Activated T-cell treated with anti-CD3 and anti-CD28 coated beads, Interleukin-2, amount 50 U/mL, for 48 hours (primary cell): ENCODE results near the gene MIX23.
A peak's percentile ranks its signal among the peaks of the same experiment; 100 is the strongest.

Source experiments
- DNase-seq, 2 experiments: peaks; one replicate each; pipeline ENCODE4 v3.0.0-alpha.2; 2020

MIX23 gene

GRCh38 chr3:122382888-122383666 is at the start of gene MIX23:
TSS of gene MIX23 (minus strand) at chr3:122383231. CDS start at chr3:122383224, 7 bp downstream.
- DNase-seq = peak; percentile 92 to 93

GRCh38 chr3:122430371-122430770 is 47.3 kb upstream of the MIX23 start:
- no peak for DNase-seq

GRCh38 chr3:122427857-122428471 is 44.9 kb upstream of the MIX23 start:
- no peak for DNase-seq

- DNase-seq = no peak
These were observed 38.8 kb upstream of the MIX23 start for GRCh38 chr3:122421836-122422235.

- no peak for DNase-seq
These were observed 38.1 kb upstream of the MIX23 start for GRCh38 chr3:122421101-122421500.

GRCh38 chr3:122416966-122417365 is 33.9 kb upstream of the MIX23 start:
- no peak for DNase-seq

GRCh38 chr3:122415762-122416654 is 33.0 kb upstream of the MIX23 start, which contains the start of gene WDR5B:
TSS of gene WDR5B (minus strand) at chr3:122416062. CDS start at chr3:122415528, 534 bp downstream.
- peak; percentile 100 for DNase-seq

GRCh38 chr3:122415104-122415744 is 32.2 kb upstream of the MIX23 start:
- DNase-seq = peak; percentile 54 to 60

GRCh38 chr3:122414391-122414790 is 31.4 kb upstream of the MIX23 start:
- no peak for DNase-seq

GRCh38 chr3:122410639-122411038 is 27.6 kb upstream of the MIX23 start:
- DNase-seq = no peak

GRCh38 chr3:122410111-122410510 is 27.1 kb upstream of the MIX23 start:
- DNase-seq = no peak

GRCh38 chr3:122409446-122409845 is 26.4 kb upstream of the MIX23 start:
- DNase-seq = no peak

GRCh38 chr3:122407946-122408345 is 24.9 kb upstream of the MIX23 start:
- no peak for DNase-seq

GRCh38 chr3:122406198-122406597 is 23.2 kb upstream of the MIX23 start:
- DNase-seq = peak in 1 of 2 experiments; percentile 33

- no peak for DNase-seq
These were observed 22.0 kb upstream of the MIX23 start for GRCh38 chr3:122405015-122405414.

- DNase-seq = no peak
These were observed 20.5 kb upstream of the MIX23 start for GRCh38 chr3:122403489-122403888.

GRCh38 chr3:122398920-122399319 is 15.9 kb upstream of the MIX23 start:
- no peak for DNase-seq

- DNase-seq = no peak
These were observed 14.2 kb upstream of the MIX23 start for GRCh38 chr3:122397201-122397600.

- no peak for DNase-seq
These were observed 13.5 kb upstream of the MIX23 start for GRCh38 chr3:122396511-122396910.

GRCh38 chr3:122395582-122395981 is 12.6 kb upstream of the MIX23 start:
- DNase-seq = no peak

GRCh38 chr3:122394173-122394572 is 11.1 kb upstream of the MIX23 start:
- no peak for DNase-seq
